ENCODE results near the gene APBB2.

DNA sequence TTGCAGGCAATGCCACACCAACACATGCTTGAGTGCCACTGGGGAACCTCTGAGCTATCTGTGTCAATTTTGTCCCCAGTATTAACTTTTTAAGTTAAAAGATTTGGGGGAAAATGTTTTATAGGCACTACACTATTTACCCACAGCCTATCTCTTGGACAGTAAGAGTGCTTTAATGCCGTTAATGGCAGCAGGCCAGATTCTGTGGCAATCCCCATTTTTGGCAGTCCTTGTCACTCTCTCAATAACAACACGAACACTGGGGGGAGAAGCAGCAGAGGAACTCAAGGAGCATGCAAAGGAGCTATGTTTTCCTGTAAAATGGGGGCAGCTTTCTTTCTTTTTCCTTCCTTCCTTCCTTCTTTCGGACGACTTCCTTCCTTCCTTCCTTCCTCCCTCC, 296.0 kb downstream of the APBB2 start:
- TF ChIP-seq ZNF274 (IDR thresholded peaks at IDR 0.05; ENCODE audit: low read depth, low read length) (no peak), YY1 (IDR thresholded peaks at IDR 0.05; ENCODE audit: insufficient read depth, insufficient read length) (no peak), SUZ12 (IDR thresholded peaks at IDR 0.05; ENCODE audit: extremely low read depth, insufficient read depth, insufficient read length) (no peak)
